Measurements from ENCODE around the gene STK25.

DNA sequence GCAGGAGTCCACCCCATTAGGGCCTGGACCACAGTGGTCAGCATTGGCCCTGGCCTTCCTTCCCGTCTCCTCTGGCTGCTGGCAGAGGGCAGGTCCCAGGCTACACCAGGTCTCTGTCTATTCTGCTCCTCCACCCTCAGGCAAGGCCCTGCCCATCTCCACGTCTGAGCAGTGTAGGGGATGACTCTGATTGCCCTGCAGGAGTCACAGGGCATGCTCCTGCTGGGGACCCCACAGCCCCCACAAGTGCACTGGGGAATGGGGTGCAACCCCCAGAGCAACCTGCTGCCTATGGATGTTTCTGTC lies 40.0 kb downstream of the STK25 start:
- TF ChIP-seq, protein P1, sequence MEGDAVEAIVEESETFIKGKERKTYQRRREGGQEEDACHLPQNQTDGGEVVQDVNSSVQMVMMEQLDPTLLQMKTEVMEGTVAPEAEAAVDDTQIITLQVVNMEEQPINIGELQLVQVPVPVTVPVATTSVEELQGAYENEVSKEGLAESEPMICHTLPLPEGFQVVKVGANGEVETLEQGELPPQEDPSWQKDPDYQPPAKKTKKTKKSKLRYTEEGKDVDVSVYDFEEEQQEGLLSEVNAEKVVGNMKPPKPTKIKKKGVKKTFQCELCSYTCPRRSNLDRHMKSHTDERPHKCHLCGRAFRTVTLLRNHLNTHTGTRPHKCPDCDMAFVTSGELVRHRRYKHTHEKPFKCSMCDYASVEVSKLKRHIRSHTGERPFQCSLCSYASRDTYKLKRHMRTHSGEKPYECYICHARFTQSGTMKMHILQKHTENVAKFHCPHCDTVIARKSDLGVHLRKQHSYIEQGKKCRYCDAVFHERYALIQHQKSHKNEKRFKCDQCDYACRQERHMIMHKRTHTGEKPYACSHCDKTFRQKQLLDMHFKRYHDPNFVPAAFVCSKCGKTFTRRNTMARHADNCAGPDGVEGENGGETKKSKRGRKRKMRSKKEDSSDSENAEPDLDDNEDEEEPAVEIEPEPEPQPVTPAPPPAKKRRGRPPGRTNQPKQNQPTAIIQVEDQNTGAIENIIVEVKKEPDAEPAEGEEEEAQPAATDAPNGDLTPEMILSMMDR (IDR thresholded peaks at IDR 0.05 in 2 of 3, conservative IDR thresholded peaks at IDR 0.05 in 1 of 3; ENCODE audit: control insufficient read depth in 2 of 3, extremely low read depth in 1 of 3, insufficient read depth in 1 of 3, low read depth in 3 of 3, low read length in 3 of 3), result no peak
- TF ChIP-seq RCOR1 (conservative IDR thresholded peaks at IDR 0.05; ENCODE audit: low read depth, low read length) (no peak), SIX5 (IDR thresholded peaks at IDR 0.05; ENCODE audit: low read depth, low read length, severe bottlenecking) (no peak)
